ENCODE measurements around the gene PYGO1. TPM values are rescaled to one million over a fixed set of nuclear protein-coding genes. Genes with fewer than 3 reads are reported as not detected.

PYGO1 gene, protein sequence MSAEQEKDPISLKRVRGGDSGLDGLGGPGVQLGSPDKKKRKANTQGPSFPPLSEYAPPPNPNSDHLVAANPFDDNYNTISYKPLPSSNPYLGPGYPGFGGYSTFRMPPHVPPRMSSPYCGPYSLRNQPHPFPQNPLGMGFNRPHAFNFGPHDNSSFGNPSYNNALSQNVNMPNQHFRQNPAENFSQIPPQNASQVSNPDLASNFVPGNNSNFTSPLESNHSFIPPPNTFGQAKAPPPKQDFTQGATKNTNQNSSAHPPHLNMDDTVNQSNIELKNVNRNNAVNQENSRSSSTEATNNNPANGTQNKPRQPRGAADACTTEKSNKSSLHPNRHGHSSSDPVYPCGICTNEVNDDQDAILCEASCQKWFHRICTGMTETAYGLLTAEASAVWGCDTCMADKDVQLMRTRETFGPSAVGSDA
- 2.0 and 3.9 TPM in 2 replicates for total RNA-seq

DNA sequence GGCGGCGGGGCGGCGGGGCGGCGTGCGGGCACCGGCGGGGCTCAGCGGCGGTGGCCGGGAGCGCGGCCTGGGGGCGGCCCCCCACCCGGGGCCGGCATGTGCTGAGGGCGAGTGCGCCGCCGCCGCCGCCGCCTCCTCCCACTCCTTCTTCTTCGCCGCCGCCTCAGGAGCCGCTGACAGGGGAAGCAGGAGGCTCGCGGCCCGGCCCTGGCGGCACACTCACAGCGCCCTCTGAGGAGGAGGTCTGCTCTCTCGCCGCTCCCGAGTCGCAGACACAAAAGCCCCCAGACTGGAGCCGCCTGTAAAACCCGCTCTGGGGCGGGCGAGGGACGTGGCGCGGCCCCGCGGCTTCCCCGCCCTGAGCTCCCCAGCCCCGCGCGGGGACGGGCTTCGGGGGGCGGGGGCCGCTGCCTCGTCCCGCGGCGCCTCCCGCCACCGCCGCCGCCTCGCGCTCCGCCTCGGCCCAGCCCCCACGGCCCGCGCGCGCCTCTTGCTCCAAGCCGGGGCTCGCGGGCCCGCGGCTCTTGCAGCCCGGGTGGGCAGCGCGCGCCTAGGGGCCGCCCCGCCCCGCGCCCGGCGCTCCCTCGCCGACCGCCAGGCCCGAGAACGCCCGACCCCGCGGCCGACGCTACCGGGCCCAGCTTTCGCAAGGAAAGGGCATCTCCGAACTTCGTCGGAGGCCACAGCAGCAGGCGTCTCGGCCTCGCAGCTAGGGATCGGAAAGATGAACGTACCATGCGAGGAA lies at the start of gene PYGO1:
PYGO1 (minus strand) TSS at position 276 of the 745 bp plus-strand sequence. CDS start 462 bp downstream, outside the sequence.

Other genes starting within 250 kb of the PYGO1 start
- 16.7 and 27.3 TPM in 2 replicates for gene CCPG1, start 180.0 kb downstream of the PYGO1 start, total RNA-seq
- gene PIERCE2, start 179.8 kb downstream of the PYGO1 start, total RNA-seq, result 2.6 and 5.8 TPM in 2 replicates
- gene DNAAF4, start 80.1 kb downstream of the PYGO1 start, total RNA-seq, result 0.86 and 5.1 TPM in 2 replicates
- gene PRTG, start 154.8 kb upstream of the PYGO1 start, total RNA-seq, result 0.58 and 2.5 TPM in 2 replicates

Measured in myometrial cell (primary cell).